ENCODE results near the gene CSF2. TPM values are rescaled to one million over a fixed set of nuclear protein-coding genes. Genes with fewer than 3 reads are reported as not detected.

Gene CSF2
- total RNA-seq, 1 experiment from 2014 or later: not detected

DNA sequence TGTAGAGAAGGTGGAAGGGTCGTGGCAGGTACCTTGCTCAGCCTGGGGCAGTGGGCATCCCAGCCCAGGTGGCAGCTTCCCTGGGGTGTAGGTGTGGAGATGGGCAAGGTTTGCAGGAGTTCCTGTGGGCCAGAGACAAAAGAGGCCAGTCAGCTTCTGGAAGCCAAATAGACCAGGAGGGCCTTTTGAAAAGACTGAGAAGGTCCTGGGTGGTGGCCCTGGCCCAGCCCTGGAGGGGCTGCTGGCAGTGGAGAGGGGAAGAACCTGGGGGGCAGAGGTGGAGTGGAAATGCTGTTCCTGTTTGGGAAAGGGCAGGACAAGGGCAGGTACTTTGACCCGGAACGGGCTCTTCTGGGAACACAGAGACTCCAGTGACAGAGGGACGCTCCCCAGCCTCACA lies 20.1 kb upstream of the CSF2 start:
- no peak for DNase-seq (ENCODE audit: low read depth)
- in situ Hi-C loops (cut with HindIII; ENCODE audit: low pct_unique_long_range_greater_than_20kb, low sequenced_read_pairs): no loop called here

DNA sequence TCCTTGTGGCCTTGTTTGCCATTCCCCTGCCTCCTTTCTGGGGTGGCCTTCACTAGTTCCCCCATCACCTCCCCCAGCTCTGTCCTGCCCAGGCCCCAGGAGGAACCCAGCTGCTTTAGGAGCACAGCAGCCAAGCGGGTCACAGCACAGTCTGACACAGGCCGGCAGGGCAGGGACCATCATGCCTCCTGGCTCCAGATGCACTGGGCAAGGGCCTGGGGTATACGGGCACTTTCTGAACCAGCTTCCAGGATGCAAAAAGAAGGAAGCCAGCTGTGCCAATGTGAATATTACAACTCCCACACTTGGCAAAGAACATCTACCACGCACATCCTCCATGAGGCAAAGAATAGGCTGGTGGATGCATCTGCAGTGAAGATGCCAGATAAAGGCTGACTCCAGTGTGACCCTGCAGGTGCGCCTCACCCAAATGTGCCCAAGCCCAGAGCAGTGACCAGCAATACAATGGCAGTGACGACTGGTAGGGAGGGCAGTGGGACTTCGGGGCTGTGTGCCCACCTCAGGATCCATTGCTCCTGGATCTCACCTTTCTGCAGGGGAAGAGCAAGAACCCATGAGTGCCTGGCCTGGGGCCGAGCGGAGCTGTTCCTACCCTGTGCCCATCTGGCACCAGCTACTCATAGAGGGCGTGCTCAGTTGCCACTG lies 19.4 kb upstream of the CSF2 start:
- no peak for DNase-seq (ENCODE audit: low read depth)
- in situ Hi-C loops (cut with HindIII; ENCODE audit: low pct_unique_long_range_greater_than_20kb, low sequenced_read_pairs): no loop called here

DNA sequence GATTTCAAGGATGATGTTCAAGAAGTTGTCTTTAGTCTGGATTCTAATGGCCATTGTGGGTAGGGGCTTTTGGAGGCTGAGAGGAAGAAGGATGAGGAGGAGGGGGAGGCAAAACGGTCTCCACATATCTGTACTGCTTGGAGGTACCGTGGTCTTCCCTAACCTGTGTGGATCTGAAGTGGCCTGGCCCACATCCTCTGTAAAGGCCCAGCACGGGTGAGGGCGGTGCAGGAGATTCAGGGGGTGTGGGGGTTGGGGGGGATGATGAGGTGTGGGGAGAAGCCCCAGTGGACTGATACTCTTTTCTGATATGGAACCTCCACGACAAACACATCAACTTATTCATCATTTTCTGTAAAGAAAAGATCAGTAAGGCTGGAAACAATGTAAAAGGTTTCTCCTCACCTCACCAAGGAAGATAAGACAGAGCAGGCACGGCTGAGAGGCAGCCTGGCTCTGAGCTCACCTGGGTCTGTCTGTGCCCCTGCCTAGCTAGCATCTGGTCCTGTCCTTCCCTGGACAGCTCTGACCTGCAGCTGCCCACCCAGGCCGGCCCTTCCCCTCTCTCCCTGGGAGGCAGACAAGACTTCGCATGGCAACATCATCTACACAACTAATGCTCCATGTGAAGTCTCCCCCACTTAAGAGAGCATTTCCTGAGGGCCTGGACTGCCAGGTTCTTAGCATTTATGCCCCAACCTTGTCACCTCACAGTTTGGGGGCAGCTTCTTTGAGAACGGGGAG lies 18.7 kb upstream of the CSF2 start:
- in situ Hi-C loops (cut with HindIII; ENCODE audit: low pct_unique_long_range_greater_than_20kb, low sequenced_read_pairs): no loop called here
- DNase-seq (ENCODE audit: low read depth): no peak

DNA sequence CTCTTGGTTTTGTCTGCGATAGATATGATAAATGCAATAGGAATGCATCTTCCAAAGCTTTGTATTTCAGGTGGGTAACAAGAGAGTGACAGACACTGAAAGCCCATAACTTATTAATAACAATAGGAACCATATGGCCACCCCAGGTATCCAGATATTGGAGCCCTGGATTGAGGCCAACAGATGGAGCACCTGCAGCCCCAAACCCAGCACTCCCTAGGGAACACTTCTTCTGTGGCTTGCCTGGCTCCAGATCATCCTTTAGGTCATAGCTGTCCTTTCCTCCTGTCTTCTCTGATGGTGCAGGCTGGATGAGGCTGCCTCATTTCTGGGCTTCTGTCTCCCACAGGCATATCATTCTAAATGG lies 18.2 kb upstream of the CSF2 start:
- in situ Hi-C loops (cut with HindIII; ENCODE audit: low pct_unique_long_range_greater_than_20kb, low sequenced_read_pairs): no loop called here
- DNase-seq (ENCODE audit: low read depth): no peak

DNA sequence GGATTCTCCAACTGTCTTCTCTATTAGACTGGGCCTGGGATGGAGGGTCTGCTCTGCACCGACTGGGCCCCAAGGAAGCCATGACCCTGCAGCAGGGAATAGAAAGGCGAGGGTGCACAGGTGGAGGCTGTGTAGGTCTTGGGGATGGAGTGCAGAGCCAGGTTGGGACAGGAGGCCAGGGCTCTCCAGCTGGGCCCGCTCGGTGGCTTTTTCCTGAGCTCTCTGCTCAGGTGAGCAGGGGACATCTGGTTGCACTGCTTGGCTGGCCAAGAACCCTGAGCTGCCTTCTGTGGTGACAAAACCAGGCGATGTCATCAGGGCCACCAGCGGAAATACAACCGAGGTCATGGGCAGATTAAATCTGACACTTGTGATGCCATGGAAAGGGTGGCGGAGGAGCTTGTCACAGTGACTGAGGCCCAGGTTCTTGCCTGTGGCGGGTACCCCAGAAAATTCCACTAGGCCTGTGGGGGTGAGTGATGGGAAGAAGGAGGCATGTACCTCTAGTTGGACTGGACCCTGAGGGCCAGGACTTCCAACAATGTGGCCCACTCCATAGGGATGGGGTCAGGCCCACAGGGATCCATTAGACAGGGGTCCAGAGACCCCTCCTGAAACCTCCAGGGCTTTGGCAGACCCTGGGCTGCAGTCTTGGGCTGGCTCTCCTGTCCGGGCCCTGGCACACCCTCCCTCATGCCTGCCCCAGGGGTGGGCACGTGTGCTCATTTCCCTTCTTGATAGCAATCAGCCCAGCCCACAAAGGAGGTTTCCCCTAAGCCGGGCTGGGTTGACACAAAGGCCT lies 17.6 kb upstream of the CSF2 start:
- in situ Hi-C loops (cut with HindIII; ENCODE audit: low pct_unique_long_range_greater_than_20kb, low sequenced_read_pairs): no loop called here
- no peak for DNase-seq (ENCODE audit: low read depth)

DNA sequence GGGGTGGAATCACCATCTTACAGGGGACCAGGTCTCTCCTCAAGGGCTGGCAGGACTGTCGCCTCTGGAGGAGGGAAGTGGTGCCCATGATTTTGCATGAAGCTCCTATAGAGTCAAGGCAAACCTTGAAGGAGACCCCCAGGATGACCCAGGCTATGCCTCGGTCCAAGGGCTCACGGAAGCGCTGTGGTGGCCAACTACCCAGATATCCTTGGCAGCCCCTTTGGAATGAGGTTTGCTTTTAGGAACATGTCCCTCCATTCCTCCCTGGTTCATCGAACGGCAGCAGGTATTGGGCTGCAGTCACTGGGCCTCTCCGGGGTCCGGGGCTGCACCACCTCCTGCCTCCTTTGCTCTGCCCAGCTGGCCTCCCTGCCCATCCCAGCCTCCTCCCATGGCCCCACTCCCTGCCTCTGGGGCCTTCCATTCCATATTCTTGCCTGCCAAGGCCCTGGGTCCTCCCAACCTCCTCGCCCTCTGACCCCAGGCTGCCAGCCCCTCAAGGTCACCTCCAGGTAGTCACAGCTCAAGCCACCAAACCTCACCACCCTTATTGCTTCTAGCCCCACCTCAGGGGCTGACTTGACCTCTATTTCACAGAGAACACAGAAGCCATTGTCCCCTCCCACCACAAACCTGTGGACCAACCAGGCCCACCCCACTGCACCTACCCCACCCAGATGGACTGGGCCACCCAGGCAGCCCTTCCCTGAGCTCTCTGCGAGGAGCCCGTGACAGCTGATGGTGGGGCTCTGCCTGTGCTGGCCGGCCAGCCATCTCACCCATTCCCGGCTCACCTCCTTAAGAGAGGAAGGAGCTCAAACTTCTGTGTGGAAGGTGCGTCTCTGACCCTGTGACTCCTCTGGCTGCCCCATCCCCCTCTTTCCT lies 16.7 kb upstream of the CSF2 start:
- in situ Hi-C loops (cut with HindIII; ENCODE audit: low pct_unique_long_range_greater_than_20kb, low sequenced_read_pairs): no loop called here

DNA sequence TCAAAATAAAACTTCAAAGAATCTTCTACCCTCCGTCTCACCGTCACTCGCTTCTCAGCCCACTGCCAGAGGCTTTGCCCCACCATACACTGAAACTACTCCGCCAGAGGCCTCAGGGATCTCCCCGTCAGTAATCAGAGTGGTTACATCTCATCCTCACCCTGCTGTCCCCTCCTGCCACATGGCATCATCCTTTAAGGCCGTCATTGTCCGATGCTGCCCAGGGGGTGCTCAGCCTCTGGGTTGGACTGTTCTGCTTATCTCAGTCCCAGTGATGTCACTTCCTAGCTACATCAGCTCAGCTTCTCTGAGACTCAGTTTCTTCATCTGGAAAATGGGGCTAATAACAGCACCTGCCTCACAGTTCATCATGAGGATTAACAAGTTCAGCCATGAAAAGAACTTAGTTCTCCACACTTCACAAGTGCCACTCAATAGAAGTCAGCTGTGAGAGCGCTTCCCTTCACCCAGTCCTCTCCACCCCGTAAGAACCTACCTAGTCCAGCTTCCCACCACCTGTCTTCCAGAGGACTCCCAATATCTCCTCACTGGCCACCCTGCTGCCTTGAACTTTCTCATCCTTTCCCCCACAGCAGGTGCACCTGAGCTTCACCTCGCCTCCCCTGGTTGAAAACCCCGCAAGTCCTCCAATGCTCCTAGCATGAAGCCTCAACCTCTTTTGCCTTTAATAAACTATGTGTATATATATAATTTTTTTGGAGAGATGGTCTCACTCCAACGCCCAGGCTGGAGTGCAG lies 15.9 kb upstream of the CSF2 start:
- no peak for DNase-seq (ENCODE audit: low read depth)
- in situ Hi-C loops (cut with HindIII; ENCODE audit: low pct_unique_long_range_greater_than_20kb, low sequenced_read_pairs): no loop called here

More for the DNA sequence above, 16.7 kb upstream of the CSF2 start:
- no peak for DNase-seq (ENCODE audit: low read depth)

DNA sequence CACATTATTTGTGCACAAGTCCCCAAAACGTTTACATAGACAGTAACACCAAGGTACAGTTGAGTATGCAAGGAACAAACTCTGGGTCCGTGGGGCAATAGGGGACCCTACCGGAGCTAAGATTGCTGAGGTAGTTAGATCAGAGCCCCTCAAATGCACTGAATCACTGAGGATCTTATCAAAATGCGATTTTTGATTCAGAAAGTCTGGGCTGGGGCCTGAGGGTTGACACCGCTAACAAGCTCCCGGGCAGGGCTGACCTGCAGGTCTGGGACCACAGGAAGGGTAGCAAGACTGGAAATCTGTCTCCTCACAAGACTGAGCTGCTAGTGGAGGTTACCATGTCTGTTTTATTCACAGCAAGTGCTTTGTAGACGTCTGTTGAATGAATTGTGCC lies 14.9 kb upstream of the CSF2 start:
- DNase-seq (ENCODE audit: low read depth): no peak
- in situ Hi-C loops (cut with HindIII; ENCODE audit: low pct_unique_long_range_greater_than_20kb, low sequenced_read_pairs): no loop called here

DNA sequence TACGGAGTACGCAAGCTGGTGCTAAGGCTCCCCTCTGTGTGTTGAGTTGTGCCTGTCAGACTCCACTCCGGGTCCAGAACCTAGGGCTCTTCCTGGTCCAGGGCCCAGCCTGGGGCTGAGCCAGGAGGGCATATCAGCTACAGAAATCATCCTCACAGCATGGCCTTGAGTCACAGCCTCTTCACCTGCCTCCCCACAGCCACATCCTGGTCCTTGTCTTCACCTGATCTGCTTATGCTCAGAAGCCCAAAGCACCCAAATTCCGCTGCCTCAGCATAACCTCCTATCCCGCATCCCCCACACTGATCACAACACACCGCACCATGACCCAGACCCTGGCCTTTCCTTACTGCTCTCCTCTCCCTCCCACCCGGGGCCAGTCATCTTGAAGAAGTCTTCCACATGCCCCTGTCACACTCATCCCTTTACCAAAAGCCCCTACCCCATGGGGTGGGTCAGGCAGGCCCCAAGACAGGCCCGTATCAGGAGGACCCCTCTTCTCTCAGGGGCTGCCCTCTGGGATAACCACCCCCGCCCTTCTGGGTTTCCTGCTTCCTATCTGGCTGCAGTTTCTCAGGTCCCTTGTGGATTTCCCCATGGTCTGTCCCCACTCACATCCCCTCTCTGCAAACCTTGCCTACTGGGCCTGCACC lies 14.4 kb upstream of the CSF2 start:
- in situ Hi-C loops (cut with HindIII; ENCODE audit: low pct_unique_long_range_greater_than_20kb, low sequenced_read_pairs): no loop called here
- no peak for DNase-seq (ENCODE audit: low read depth)

DNA sequence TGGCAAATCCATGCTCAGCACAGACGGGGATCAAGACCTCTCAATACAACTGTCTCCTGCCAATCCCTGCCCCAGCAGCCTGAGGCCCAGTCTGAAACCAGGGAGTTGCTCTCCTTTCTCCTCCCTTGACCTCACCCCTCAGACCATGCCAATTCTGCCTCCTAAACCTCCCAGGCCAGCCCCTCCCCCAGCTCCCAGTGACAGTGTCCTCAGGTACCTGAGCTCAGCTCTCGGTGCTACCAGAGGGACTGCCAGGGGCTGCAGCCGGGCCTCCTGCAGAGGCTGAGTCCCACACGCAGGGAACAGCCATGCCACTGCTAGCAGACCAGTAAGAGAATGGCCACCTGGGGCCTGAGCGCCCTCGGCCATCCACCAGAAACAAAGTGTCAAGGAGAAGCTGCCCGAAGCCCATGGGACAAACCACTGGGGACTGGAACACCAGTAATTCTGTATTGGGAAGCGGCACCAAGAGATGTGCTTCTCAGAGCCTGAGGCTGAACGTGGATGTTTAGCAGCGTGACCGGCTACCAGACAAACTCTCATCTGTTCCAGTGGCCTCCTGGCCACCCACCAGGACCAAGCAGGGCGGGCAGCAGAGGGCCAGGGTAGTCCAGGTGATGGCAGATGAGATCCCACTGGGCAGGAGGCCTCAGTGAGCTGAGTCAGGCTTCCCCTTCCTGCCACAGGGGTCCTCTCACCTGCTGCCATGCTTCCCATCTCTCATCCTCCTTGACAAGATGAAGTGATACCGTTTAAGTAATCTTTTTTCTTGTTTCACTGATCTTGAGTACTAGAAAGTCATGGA lies 13.7 kb upstream of the CSF2 start:
- in situ Hi-C loops (cut with HindIII; ENCODE audit: low pct_unique_long_range_greater_than_20kb, low sequenced_read_pairs): no loop called here

DNA sequence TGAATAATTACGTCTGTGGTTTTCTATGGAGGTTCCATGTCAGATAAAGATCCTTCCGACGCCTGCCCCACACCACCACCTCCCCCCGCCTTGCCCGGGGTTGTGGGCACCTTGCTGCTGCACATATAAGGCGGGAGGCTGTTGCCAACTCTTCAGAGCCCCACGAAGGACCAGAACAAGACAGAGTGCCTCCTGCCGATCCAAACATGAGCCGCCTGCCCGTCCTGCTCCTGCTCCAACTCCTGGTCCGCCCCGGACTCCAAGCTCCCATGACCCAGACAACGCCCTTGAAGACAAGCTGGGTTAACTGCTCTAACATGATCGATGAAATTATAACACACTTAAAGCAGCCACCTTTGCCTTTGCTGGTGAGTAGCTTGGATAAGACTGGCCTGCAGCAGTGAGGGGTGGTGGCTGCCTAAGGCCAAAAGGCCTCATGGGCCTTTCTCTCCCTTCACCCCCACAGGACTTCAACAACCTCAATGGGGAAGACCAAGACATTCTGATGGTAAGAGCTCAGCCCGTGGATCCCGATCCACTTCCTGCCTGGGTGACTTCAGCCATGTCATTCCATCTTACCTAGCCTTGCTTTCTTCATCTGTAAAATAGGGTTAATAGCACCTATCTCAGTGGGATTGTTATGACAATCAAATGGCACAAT lies 13.0 kb upstream of the CSF2 start, which contains the start of gene IL3:
Gene IL3, plus strand, starts transcription at position 155 of the 661 bp plus-strand sequence. Its CDS starts 52 bp downstream, at position 207.
- no peak for DNase-seq (ENCODE audit: low read depth)
- in situ Hi-C loops (cut with HindIII; ENCODE audit: low pct_unique_long_range_greater_than_20kb, low sequenced_read_pairs): no loop called here

More for the DNA sequence above, 13.7 kb upstream of the CSF2 start:
- DNase-seq (ENCODE audit: low read depth): no peak

DNA sequence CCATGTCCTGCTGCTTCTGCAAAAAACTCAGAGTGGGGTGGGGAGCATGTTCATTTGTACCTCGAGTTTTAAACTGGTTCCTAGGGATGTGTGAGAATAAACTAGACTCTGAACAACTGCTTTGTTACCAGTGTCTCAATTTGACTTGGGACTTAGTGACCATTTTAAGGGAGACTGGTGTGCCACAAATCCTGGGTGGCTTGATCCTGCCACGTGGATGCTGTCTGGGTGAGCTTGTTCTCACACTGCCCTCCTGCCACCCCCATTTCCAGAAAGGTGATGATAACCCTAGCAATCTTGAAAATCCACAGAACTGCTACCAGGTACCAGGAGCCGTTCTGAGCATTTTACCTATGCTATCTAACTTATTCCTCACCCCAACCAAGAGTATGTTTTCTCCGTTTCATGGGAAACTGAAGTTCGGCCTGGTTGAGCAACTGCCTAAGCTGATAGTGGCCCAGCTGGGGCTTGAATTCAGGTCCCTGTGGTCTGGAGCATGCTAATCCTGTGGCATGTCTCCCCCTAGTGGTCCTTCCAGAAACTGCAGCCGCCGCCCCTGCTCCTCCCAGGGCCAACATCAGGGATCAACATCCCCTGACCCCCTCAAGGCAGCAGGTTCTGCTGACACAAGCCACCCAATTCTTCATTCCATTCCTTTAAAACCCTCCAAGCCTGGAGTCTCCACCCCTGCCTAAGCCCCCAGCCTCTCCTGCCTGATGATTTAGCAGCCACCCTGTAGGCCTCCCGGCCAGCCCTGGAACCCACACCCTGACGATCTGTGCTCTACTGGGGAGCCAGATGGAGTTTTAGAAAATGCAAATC lies 10.3 kb upstream of the CSF2 start:
- peak; percentile 23 for DNase-seq (ENCODE audit: low read depth)
- in situ Hi-C loops (cut with HindIII; ENCODE audit: low pct_unique_long_range_greater_than_20kb, low sequenced_read_pairs): no loop called here

DNA sequence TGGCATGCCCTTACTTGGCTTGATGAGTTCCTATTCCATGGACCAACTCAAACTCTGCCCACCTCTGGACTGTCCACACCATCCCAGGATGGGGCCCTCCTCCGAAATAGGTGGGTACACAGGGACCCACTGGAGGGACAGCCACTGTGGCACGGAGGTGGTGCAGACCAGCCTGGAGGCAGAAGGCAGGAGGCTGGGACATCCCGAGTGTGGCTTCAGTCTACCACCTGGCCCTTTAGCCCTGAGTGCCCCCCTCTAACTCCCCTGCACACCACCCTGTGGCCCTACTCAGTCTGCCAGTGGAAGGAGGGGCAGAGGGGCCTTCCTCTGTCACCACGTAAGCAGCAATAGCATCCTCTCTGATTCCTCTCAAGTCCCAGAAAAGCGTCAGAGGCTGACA lies 9.4 kb upstream of the CSF2 start:
- DNase-seq (ENCODE audit: low read depth): no peak
- in situ Hi-C loops (cut with HindIII; ENCODE audit: low pct_unique_long_range_greater_than_20kb, low sequenced_read_pairs): no loop called here

DNA sequence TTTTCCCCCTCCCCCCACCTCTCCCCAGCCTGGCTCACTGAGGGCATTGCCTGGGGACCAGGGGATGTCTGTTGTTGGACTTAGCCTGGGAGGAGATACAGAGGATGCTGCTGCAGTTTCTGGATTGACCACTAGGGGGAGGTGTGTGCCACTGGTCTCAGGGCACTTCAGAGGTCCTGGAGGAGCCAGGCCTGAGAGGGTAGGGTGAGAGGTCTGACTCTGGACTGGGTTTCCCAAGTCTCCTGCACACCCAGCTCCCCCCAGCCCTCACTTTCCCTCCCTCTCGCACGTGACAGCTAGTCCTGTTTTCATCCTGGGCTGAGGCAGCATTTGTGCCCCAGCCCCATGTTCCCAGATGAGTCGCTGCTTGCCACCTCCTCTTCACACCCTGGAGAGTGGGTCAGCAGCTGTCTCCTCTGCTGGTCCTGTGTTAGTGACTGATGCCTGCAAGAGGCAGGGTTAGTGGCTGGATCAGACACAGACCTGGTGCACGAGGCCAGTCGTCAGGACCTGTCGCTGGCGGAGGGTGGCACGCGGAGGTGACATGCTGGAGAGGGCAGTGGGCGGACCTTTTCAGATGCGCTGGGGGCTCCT lies 8.8 kb upstream of the CSF2 start:
- DNase-seq (ENCODE audit: low read depth): peak; percentile 68
- in situ Hi-C loops (cut with HindIII; ENCODE audit: low pct_unique_long_range_greater_than_20kb, low sequenced_read_pairs): no loop called here

Data from Caki2 (cell line).